Measurements from ENCODE around the gene NOX4.
"Not testable (repeated sequence)": the region's sequence is repeated elsewhere in the genome, so short reads cannot be mapped to it uniquely, and the experiment has no call there.

Gene NOX4

GRCh38 chr11:89288004-89288403 is 203.2 kb downstream of the NOX4 start:
- not testable (repeated sequence) for DNase-seq

- not testable (repeated sequence) for DNase-seq
These were observed 204.6 kb downstream of the NOX4 start for GRCh38 chr11:89286601-89287000.

- DNase-seq: not testable (repeated sequence)
These were observed 210.0 kb downstream of the NOX4 start for GRCh38 chr11:89281032-89281677.

- no peak for DNase-seq
These were observed 212.0 kb downstream of the NOX4 start for GRCh38 chr11:89279176-89279575.

GRCh38 chr11:89275966-89276365 is 215.2 kb downstream of the NOX4 start:
- DNase-seq: no peak
